ENCODE data around the gene PTCSC3. TPM values are rescaled to one million over a fixed set of nuclear protein-coding genes. Genes with fewer than 3 reads are reported as not detected.

The PTCSC3 gene
- total and polyA plus RNA-seq, 2 of the 13 experiments (the other 11 are each of a cell fraction or from before 2014, with no cell fraction given), result not detected

DNA sequence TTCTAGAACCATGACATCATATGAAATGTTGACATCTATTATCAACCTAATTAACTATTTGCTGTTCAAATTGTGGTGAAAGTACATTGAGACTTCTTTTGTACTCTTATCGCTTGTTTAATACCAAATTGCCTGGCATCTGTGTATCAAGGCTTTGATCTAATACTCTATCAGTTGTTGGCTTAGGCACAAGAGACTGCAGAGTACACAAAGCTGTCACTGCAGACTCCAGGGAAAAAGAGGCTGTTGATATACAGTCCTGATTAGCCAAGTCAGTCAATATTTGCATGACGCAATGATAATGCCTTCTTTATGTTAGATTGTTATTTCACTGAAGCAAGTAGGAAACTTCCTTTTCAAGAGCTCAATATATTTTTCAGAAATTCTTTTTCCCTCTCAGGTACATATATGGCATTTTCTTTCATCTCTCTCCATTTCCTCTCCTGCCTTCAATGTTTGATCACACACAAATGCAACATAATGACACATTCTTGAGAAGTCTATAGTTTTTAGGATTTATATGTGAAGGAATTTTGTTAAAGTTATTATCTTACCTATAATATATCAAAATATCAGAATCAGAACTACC, 32.3 kb upstream of the PTCSC3 start (continued):
- TF ChIP-seq SIN3A (IDR thresholded peaks at IDR 0.05; ENCODE audit: borderline replicate concordance, low read depth, low read length) (no peak), EHMT2 (IDR thresholded peaks at IDR 0.05; ENCODE audit: borderline replicate concordance, low read depth, low read length) (no peak), SMARCE1 (IDR thresholded peaks at IDR 0.05; ENCODE audit: borderline replicate concordance) (no peak), U2AF1 (optimal IDR thresholded peaks at IDR 0.05; ENCODE audit: low read depth, low read length) (no peak), ZNF562 (CRISPR knock-in tag; IDR thresholded peaks at IDR 0.05; ENCODE audit: borderline replicate concordance) (peak; percentile 69; the same call in 1 of the 2 replicates), JUNB (CRISPR knock-in tag; IDR thresholded peaks at IDR 0.05; ENCODE audit: borderline replicate concordance) (peak; percentile 91), NCOR1 (IDR thresholded peaks at IDR 0.05; ENCODE audit: borderline replicate concordance, low read length) (peak; percentile 91), TARDBP (CRISPR knock-in tag; IDR thresholded peaks at IDR 0.05) (peak; percentile 91), SAFB2 (CRISPR knock-in tag; IDR thresholded peaks at IDR 0.05; ENCODE audit: borderline replicate concordance, low read depth) (no peak), KMT2B (CRISPR knock-in tag; IDR thresholded peaks at IDR 0.05) (0 out of 2 replicates have a peak, but pooled peaks have one; percentile 22), PLRG1 (conservative IDR thresholded peaks at IDR 0.05) (no peak), ZNF180 (CRISPR knock-in tag; IDR thresholded peaks at IDR 0.05; ENCODE audit: borderline replicate concordance, low read depth) (no peak), ZNF343 (CRISPR knock-in tag; IDR thresholded peaks at IDR 0.05) (no peak)
- TF ChIP-seq, protein P1, sequence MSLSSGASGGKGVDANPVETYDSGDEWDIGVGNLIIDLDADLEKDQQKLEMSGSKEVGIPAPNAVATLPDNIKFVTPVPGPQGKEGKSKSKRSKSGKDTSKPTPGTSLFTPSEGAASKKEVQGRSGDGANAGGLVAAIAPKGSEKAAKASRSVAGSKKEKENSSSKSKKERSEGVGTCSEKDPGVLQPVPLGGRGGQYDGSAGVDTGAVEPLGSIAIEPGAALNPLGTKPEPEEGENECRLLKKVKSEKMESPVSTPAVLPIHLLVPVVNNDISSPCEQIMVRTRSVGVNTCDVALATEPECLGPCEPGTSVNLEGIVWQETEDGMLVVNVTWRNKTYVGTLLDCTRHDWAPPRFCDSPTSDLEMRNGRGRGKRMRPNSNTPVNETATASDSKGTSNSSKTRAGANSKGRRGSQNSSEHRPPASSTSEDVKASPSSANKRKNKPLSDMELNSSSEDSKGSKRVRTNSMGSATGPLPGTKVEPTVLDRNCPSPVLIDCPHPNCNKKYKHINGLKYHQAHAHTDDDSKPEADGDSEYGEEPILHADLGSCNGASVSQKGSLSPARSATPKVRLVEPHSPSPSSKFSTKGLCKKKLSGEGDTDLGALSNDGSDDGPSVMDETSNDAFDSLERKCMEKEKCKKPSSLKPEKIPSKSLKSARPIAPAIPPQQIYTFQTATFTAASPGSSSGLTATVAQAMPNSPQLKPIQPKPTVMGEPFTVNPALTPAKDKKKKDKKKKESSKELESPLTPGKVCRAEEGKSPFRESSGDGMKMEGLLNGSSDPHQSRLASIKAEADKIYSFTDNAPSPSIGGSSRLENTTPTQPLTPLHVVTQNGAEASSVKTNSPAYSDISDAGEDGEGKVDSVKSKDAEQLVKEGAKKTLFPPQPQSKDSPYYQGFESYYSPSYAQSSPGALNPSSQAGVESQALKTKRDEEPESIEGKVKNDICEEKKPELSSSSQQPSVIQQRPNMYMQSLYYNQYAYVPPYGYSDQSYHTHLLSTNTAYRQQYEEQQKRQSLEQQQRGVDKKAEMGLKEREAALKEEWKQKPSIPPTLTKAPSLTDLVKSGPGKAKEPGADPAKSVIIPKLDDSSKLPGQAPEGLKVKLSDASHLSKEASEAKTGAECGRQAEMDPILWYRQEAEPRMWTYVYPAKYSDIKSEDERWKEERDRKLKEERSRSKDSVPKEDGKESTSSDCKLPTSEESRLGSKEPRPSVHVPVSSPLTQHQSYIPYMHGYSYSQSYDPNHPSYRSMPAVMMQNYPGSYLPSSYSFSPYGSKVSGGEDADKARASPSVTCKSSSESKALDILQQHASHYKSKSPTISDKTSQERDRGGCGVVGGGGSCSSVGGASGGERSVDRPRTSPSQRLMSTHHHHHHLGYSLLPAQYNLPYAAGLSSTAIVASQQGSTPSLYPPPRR (CRISPR knock-in tag; IDR thresholded peaks at IDR 0.05; ENCODE audit: borderline replicate concordance), result peak; percentile 100
- TF ChIP-seq, protein P2, sequence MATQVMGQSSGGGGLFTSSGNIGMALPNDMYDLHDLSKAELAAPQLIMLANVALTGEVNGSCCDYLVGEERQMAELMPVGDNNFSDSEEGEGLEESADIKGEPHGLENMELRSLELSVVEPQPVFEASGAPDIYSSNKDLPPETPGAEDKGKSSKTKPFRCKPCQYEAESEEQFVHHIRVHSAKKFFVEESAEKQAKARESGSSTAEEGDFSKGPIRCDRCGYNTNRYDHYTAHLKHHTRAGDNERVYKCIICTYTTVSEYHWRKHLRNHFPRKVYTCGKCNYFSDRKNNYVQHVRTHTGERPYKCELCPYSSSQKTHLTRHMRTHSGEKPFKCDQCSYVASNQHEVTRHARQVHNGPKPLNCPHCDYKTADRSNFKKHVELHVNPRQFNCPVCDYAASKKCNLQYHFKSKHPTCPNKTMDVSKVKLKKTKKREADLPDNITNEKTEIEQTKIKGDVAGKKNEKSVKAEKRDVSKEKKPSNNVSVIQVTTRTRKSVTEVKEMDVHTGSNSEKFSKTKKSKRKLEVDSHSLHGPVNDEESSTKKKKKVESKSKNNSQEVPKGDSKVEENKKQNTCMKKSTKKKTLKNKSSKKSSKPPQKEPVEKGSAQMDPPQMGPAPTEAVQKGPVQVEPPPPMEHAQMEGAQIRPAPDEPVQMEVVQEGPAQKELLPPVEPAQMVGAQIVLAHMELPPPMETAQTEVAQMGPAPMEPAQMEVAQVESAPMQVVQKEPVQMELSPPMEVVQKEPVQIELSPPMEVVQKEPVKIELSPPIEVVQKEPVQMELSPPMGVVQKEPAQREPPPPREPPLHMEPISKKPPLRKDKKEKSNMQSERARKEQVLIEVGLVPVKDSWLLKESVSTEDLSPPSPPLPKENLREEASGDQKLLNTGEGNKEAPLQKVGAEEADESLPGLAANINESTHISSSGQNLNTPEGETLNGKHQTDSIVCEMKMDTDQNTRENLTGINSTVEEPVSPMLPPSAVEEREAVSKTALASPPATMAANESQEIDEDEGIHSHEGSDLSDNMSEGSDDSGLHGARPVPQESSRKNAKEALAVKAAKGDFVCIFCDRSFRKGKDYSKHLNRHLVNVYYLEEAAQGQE (IDR thresholded peaks at IDR 0.05; ENCODE audit: borderline replicate concordance in 1 of 2, low read depth in 1 of 2, low read length in 2 of 2), result peak in 1 of 2 experiments; percentile 84; a peak in 2 of 4 replicates
- TF ChIP-seq, protein P3, sequence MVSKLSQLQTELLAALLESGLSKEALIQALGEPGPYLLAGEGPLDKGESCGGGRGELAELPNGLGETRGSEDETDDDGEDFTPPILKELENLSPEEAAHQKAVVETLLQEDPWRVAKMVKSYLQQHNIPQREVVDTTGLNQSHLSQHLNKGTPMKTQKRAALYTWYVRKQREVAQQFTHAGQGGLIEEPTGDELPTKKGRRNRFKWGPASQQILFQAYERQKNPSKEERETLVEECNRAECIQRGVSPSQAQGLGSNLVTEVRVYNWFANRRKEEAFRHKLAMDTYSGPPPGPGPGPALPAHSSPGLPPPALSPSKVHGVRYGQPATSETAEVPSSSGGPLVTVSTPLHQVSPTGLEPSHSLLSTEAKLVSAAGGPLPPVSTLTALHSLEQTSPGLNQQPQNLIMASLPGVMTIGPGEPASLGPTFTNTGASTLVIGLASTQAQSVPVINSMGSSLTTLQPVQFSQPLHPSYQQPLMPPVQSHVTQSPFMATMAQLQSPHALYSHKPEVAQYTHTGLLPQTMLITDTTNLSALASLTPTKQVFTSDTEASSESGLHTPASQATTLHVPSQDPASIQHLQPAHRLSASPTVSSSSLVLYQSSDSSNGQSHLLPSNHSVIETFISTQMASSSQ (IDR thresholded peaks at IDR 0.05; ENCODE audit: low read depth), result peak; percentile 67; the same call in 1 of the 2 replicates
- TF ChIP-seq, protein P3 (CRISPR knock-in tag; IDR thresholded peaks at IDR 0.05; ENCODE audit: borderline replicate concordance), result peak; percentile 90; the same call in 1 of the 2 replicates

All from HepG2 (cell line).